ENCODE measurements around the gene MYLIP.

GRCh38 chr6:16146527-16146955, 17.7 kb downstream of the MYLIP start:
- TF ChIP-seq CTCF (IDR thresholded peaks at IDR 0.05) (no peak), POLR2AphosphoS5 (IDR thresholded peaks at IDR 0.05) (no peak), EP300 (IDR thresholded peaks at IDR 0.05) (no peak), POLR2A (IDR thresholded peaks at IDR 0.05) (no peak)
